Activated CD8-positive, alpha-beta T cell treated with anti-CD3 and anti-CD28 coated beads for 36 hours (primary cell): ENCODE results near the gene KCNQ1OT1. TPM values are rescaled to one million over a fixed set of nuclear protein-coding genes. Genes with fewer than 3 reads are reported as not detected.

Experiments
- ATAC-seq: fragments of 200-7000 bp; cut with Tn5 transposase; one replicate; pipeline ENCODE4 v1.10.0; 2021; ENCODE audit warnings: mild to moderate bottlenecking, moderate library complexity
- CTCF ChIA-PET: fragments of 350-600 bp; sonication (Branson Sonifier 250); formaldehyde crosslinking; loops from one replicate; lab custom pipeline; 2021; ENCODE audit warnings: antibody characterized with exemption; lab: Charles Lee
- POLR2A ChIA-PET: fragments of 350-600 bp; sonication (Branson Sonifier 250); formaldehyde crosslinking; loops from one replicate; lab custom pipeline; 2021; ENCODE audit warnings: antibody characterized with exemption; lab: Charles Lee
- DNase-seq: peaks from one replicate; pipeline ENCODE4 v3.0.0-alpha.2; 2020
- H3K27ac Mint-ChIP-seq: one replicate; pipeline ENCODE4 v1.8.0; 2021; ENCODE audit warnings: mild to moderate bottlenecking, mixed read lengths
- H3K27me3 Mint-ChIP-seq: one replicate; pipeline ENCODE4 v1.8.0; 2021; ENCODE audit warnings: mixed read lengths
- H3K36me3 Mint-ChIP-seq: one replicate; pipeline ENCODE4 v1.8.0; 2021; ENCODE audit warnings: low read depth, mixed read lengths
- H3K4me1 Mint-ChIP-seq: one replicate; pipeline ENCODE4 v1.8.0; 2021; ENCODE audit warnings: low read depth, mixed read lengths
- H3K4me3 Mint-ChIP-seq: one replicate; pipeline ENCODE4 v1.8.0; 2021; ENCODE audit warnings: mild to moderate bottlenecking, moderate library complexity, mixed read lengths
- H3K9me3 Mint-ChIP-seq: one replicate; pipeline ENCODE4 v1.8.0; 2021; ENCODE audit warnings: mixed read lengths
- CTCF ChIP-seq: fragments of 200-600 bp; IDR thresholded peaks from one replicate; pipeline ENCODE4 v1.8.0; 2022; ENCODE audit warnings: antibody characterized with exemption, mild to moderate bottlenecking
- intact Hi-C: fragments of 100-400 bp; cut with micrococcal nuclease; formaldehyde crosslinking; loops from one replicate; pipeline ENCODE4 v1.10.0; 2022
- total RNA-seq, 2 experiments: library from RNA; stranded (reverse); gene quantifications; one replicate each; pipeline ENCODE4 v1.2.3, GENCODE V29; 2021

The KCNQ1OT1 gene
- total RNA-seq, 2 experiments from 2014 or later = 0.22 to 0.23 TPM

- ATAC-seq (no peak), DNase-seq (no peak)
- intact Hi-C loops = no loop called here
- no peak for TF ChIP-seq CTCF
- H3K9me3 Mint-ChIP-seq = peaks cover 35% of the 10 kb centered on the region
- H3K36me3 Mint-ChIP-seq = peaks cover 56% of the 10 kb centered on the region
- H3K27me3 Mint-ChIP-seq = no peaks in the 10 kb centered on the region
- H3K4me3 Mint-ChIP-seq = no peak overlapping the region
- H3K4me1 Mint-ChIP-seq = no peaks in the 10 kb centered on the region
- CTCF ChIA-PET = no interaction called here
- POLR2A ChIA-PET = no interaction called here
- no peak overlapping the region for H3K27ac Mint-ChIP-seq
Observed at GRCh38 chr11:2630679-2631078, 69.1 kb downstream of the KCNQ1OT1 start.

GRCh38 chr11:2625183-2625582 is 74.6 kb downstream of the KCNQ1OT1 start:
- Mint-ChIP-seq H3K36me3 (peaks cover 23% of the 10 kb centered on the region), H3K4me3 (no peak overlapping the region), H3K27ac (no peak overlapping the region), H3K4me1 (peaks cover 6% of the 10 kb centered on the region), H3K9me3 (peaks cover 2% of the 10 kb centered on the region), H3K27me3 (no peaks in the 10 kb centered on the region)
- intact Hi-C loops = no loop called here
- TF ChIP-seq CTCF = no peak
- POLR2A ChIA-PET = no interaction called here
- DNase-seq = no peak
- CTCF ChIA-PET = no interaction called here
- ATAC-seq = no peak

GRCh38 chr11:2621894-2622293 is 77.9 kb downstream of the KCNQ1OT1 start:
- Mint-ChIP-seq H3K27ac (no peak overlapping the region), H3K27me3 (no peaks in the 10 kb centered on the region), H3K4me3 (no peak overlapping the region), H3K9me3 (no peaks in the 10 kb centered on the region), H3K36me3 (peaks cover 8% of the 10 kb centered on the region), H3K4me1 (peaks cover 6% of the 10 kb centered on the region)
- ATAC-seq (no peak), DNase-seq (no peak)
- CTCF ChIA-PET = no interaction called here
- no peak for TF ChIP-seq CTCF
- intact Hi-C loops = no loop called here
- POLR2A ChIA-PET = interaction anchor here (0.7 kb wide), 1 partner anchor 189 kb away, joined by 3 read pairs; no protein-coding TSS in a partner anchor

- H3K4me3 Mint-ChIP-seq = no peak overlapping the region
- POLR2A ChIA-PET = no interaction called here
- H3K9me3 Mint-ChIP-seq = peaks cover 8% of the 10 kb centered on the region
- no peak for TF ChIP-seq CTCF
- no peak overlapping the region for H3K27ac Mint-ChIP-seq
- DNase-seq (no peak), ATAC-seq (no peak)
- H3K27me3 Mint-ChIP-seq = no peaks in the 10 kb centered on the region
- CTCF ChIA-PET = no interaction called here
- H3K36me3 Mint-ChIP-seq = peaks cover 6% of the 10 kb centered on the region
- intact Hi-C loops = no loop called here
- no peaks in the 10 kb centered on the region for H3K4me1 Mint-ChIP-seq
Observed at GRCh38 chr11:2612884-2613571, 86.8 kb downstream of the KCNQ1OT1 start.

- H3K4me3 Mint-ChIP-seq = no peak overlapping the region
- peaks cover 8% of the 10 kb centered on the region for H3K9me3 Mint-ChIP-seq
- DNase-seq = no peak
- no peak overlapping the region for H3K27ac Mint-ChIP-seq
- POLR2A ChIA-PET = no interaction called here
- no peak for ATAC-seq
- no peaks in the 10 kb centered on the region for H3K27me3 Mint-ChIP-seq
- intact Hi-C loops = loop anchor here (5.0 kb wide), 1 partner anchor 48 kb away; no protein-coding TSS in a partner anchor
- TF ChIP-seq CTCF = no peak
- peaks cover 20% of the 10 kb centered on the region for H3K36me3 Mint-ChIP-seq
- H3K4me1 Mint-ChIP-seq = no peaks in the 10 kb centered on the region
- CTCF ChIA-PET = no interaction called here
Observed at GRCh38 chr11:2609345-2609744, 90.4 kb downstream of the KCNQ1OT1 start.
